AG04450 (cell line): Measurements from ENCODE around the gene SF3A2. TPM values are rescaled to one million over a fixed set of nuclear protein-coding genes. Genes with fewer than 3 reads are reported as not detected.

Experiments used
- CTCF ChIA-PET: fragments of 300-600, 350-600 bp; formaldehyde crosslinking; extraction: SDS; loops from one replicate; lab custom pipeline; 2022; ENCODE audit warnings: antibody characterized with exemption, inconsistent platforms; lab: Charles Lee
- POLR2A ChIA-PET: fragments of 350-600 bp; formaldehyde crosslinking; extraction: SDS; loops from one replicate; lab custom pipeline; 2021; ENCODE audit warnings: antibody characterized with exemption, inconsistent platforms; lab: Yijun Ruan, JAX
- DNase-seq: peaks from one replicate; pipeline ENCODE4 v3.0.0-alpha.2; 2011; ENCODE audit warnings: low read depth, low spot score
- H3K27ac ChIP-seq: one replicate; pipeline ENCODE4 v1.5.1; 2012; ENCODE audit warnings: low read depth, low read length, control low read depth
- H3K27me3 ChIP-seq: one replicate; pipeline ENCODE4 v1.6.0; 2012; ENCODE audit warnings: low read length; ENCODE audit not compliant: control insufficient read depth, insufficient read depth
- H3K4me3 ChIP-seq: 2 replicates; pipeline ENCODE4 v1.5.1; 2011; ENCODE audit warnings: mild to moderate bottlenecking, low read depth, low read length, control low read depth
- H3K9me3 ChIP-seq: 2 replicates; pipeline ENCODE4 v1.5.1; 2012; ENCODE audit warnings: low read length; ENCODE audit not compliant: control insufficient read depth, insufficient read depth
- CTCF ChIP-seq: IDR thresholded peaks from 2 replicates; pipeline ENCODE4 v1.5.1; 2011; ENCODE audit warnings: low read depth, low read length, control low read depth, inconsistent platforms
- polyA plus RNA-seq: library from polyadenylated mRNA; depleted of rRNA; stranded (reverse); fragments of >200 nt; gene quantifications from 2 replicates; pipeline ENCODE4 v1.2.3, GENCODE V29; 2011

SF3A2 gene
- polyA plus RNA-seq, 1 experiment = 7.0 TPM

- ChIA-PET POLR2A (interaction anchor here (0.6 kb wide), 1 partner anchor 463 kb away, joined by 3 read pairs; no protein-coding TSS in a partner anchor), CTCF (no interaction called here)
These were observed 6.2 kb downstream of the SF3A2 start for GRCh38 chr19:2242816-2243215.

GRCh38 chr19:2243274-2244124 lies 6.9 kb downstream of the SF3A2 start:
- no peak overlapping the region for H3K4me3 ChIP-seq
- no peaks in the 10 kb centered on the region for H3K27me3 ChIP-seq
- ChIA-PET CTCF (no interaction called here), POLR2A (interaction anchor here (0.6 kb wide), 1 partner anchor 462 kb away, joined by 3 read pairs; no protein-coding TSS in a partner anchor)
- TF ChIP-seq CTCF = no peak
- no peak for DNase-seq
- no peak overlapping the region for H3K27ac ChIP-seq
- no peaks in the 10 kb centered on the region; the same call in 1 of the 2 replicates for H3K9me3 ChIP-seq

More at GRCh38 chr19:2242816-2243215, 6.2 kb downstream of the SF3A2 start:
- DNase-seq = no peak
- no peak for TF ChIP-seq CTCF
- Histone ChIP-seq H3K9me3 (no peaks in the 10 kb centered on the region; the same call in 1 of the 2 replicates), H3K27me3 (no peaks in the 10 kb centered on the region), H3K27ac (no peak overlapping the region), H3K4me3 (no peak overlapping the region)

GRCh38 chr19:2244125-2244411 lies 7.4 kb downstream of the SF3A2 start:
- ChIA-PET CTCF (no interaction called here), POLR2A (no interaction called here)
- DNase-seq = no peak
- Histone ChIP-seq H3K9me3 (no peaks in the 10 kb centered on the region; the same call in 1 of the 2 replicates), H3K27ac (no peak overlapping the region), H3K27me3 (no peaks in the 10 kb centered on the region), H3K4me3 (no peak overlapping the region)
- no peak for TF ChIP-seq CTCF

- TF ChIP-seq CTCF = no peak
- Histone ChIP-seq H3K27me3 (peaks cover 2% of the 10 kb centered on the region), H3K9me3 (no peaks in the 10 kb centered on the region; the same call in 1 of the 2 replicates), H3K27ac (no peak overlapping the region), H3K4me3 (no peak overlapping the region)
- ChIA-PET CTCF (no interaction called here), POLR2A (no interaction called here)
- no peak for DNase-seq
These were observed 7.9 kb downstream of the SF3A2 start for GRCh38 chr19:2244486-2244885.

GRCh38 chr19:2245273-2245672 lies 8.6 kb downstream of the SF3A2 start:
- Histone ChIP-seq H3K9me3 (no peaks in the 10 kb centered on the region; the same call in 1 of the 2 replicates), H3K4me3 (no peak overlapping the region), H3K27ac (no peak overlapping the region), H3K27me3 (peaks cover 7% of the 10 kb centered on the region)
- DNase-seq = no peak
- POLR2A ChIA-PET = no interaction called here
- CTCF ChIA-PET = no interaction called here
- TF ChIP-seq CTCF = no peak
